H9 (cell line): Measurements from ENCODE around the gene C17orf75. TPM values are rescaled to one million over a fixed set of nuclear protein-coding genes. Genes with fewer than 3 reads are reported as not detected.
A peak's percentile ranks its signal among the peaks of the same experiment; 100 is the strongest.

Experiments
- DNase-seq: peaks from one replicate; pipeline ENCODE4 v3.0.0-alpha.2; 2017
- H2AFZ ChIP-seq: one replicate; pipeline ENCODE4 v1.6.1; 2013; ENCODE audit warnings: mild to moderate bottlenecking, low read length, control low read depth, moderate library complexity
- H2AK5ac ChIP-seq: 2 replicates; pipeline ENCODE4 v1.6.1; 2013; ENCODE audit warnings: low read length, control low read depth, mixed read lengths; ENCODE audit not compliant: insufficient read length
- H2BK120ac ChIP-seq: one replicate; pipeline ENCODE4 v1.6.1; 2013; ENCODE audit warnings: low read depth, mild to moderate bottlenecking, low read length, control low read depth, inconsistent platforms; ENCODE audit not compliant: poor library complexity, severe bottlenecking
- H2BK12ac ChIP-seq: 2 replicates; pipeline ENCODE4 v1.6.1; 2013; ENCODE audit warnings: low read length, control low read depth, mixed read lengths, low read depth; ENCODE audit not compliant: insufficient read length
- H2BK15ac ChIP-seq: 2 replicates; pipeline ENCODE4 v1.6.1; 2013; ENCODE audit warnings: low read depth, low read length, control low read depth
- H2BK20ac ChIP-seq: one replicate; pipeline ENCODE4 v1.6.1; 2013; ENCODE audit warnings: low read depth, mild to moderate bottlenecking, low read length, control low read depth, inconsistent platforms; ENCODE audit not compliant: poor library complexity, severe bottlenecking
- H2BK5ac ChIP-seq: 2 replicates; pipeline ENCODE4 v1.6.1; 2013; ENCODE audit warnings: low read length, control low read depth, mixed read lengths; ENCODE audit not compliant: insufficient read length
- H3K14ac ChIP-seq: 2 replicates; pipeline ENCODE4 v1.6.1; 2013; ENCODE audit warnings: low read length, control low read depth; ENCODE audit not compliant: insufficient read depth
- H3K18ac ChIP-seq: 2 replicates; pipeline ENCODE4 v1.6.1; 2013; ENCODE audit warnings: low read depth, mild to moderate bottlenecking, mixed read lengths, low read length, control low read depth; ENCODE audit not compliant: insufficient read length
- H3K23ac ChIP-seq: 2 replicates; pipeline ENCODE4 v1.6.1; 2013; ENCODE audit warnings: low read length, control low read depth, mixed read lengths, low read depth; ENCODE audit not compliant: insufficient read length
- H3K23me2 ChIP-seq: 2 replicates; pipeline ENCODE4 v1.6.1; 2013; ENCODE audit warnings: low read depth, mild to moderate bottlenecking, mixed read lengths, low read length, control low read depth; ENCODE audit not compliant: insufficient read length, poor library complexity, severe bottlenecking
- H3K27ac ChIP-seq: 2 replicates; pipeline ENCODE4 v1.5.1; 2013; ENCODE audit warnings: low read length, control low read depth, mixed read lengths, low read depth; ENCODE audit not compliant: insufficient read length
- H3K27me3 ChIP-seq: 2 replicates; pipeline ENCODE4 v1.6.1; 2013; ENCODE audit warnings: low read length, control low read depth, inconsistent platforms; ENCODE audit not compliant: insufficient read depth
- H3K4ac ChIP-seq: 2 replicates; pipeline ENCODE4 v1.6.1; 2013; ENCODE audit warnings: low read depth, mild to moderate bottlenecking, control low read depth, inconsistent platforms, low read length, moderate library complexity
- H3K4me1 ChIP-seq: 2 replicates; pipeline ENCODE4 v1.6.1; 2013; ENCODE audit warnings: low read length, control low read depth, inconsistent platforms; ENCODE audit not compliant: insufficient read depth
- H3K4me2 ChIP-seq: 2 replicates; pipeline ENCODE4 v1.6.1; 2013; ENCODE audit warnings: low read length, control low read depth, mixed read lengths; ENCODE audit not compliant: insufficient read length, insufficient read depth
- H3K56ac ChIP-seq: 2 replicates; pipeline ENCODE4 v1.6.1; 2013; ENCODE audit warnings: low read depth, mild to moderate bottlenecking, mixed read lengths, low read length, control low read depth; ENCODE audit not compliant: insufficient read length
- H3K79me1 ChIP-seq: 2 replicates; pipeline ENCODE4 v1.6.1; 2013; ENCODE audit warnings: low read depth, mild to moderate bottlenecking, moderate library complexity, low read length, control low read depth, inconsistent platforms; ENCODE audit not compliant: insufficient read depth, poor library complexity, severe bottlenecking
- H3K79me2 ChIP-seq: 2 replicates; pipeline ENCODE4 v1.6.1; 2013; ENCODE audit warnings: low read length, control low read depth, inconsistent platforms; ENCODE audit not compliant: insufficient read depth
- H3K9ac ChIP-seq: 2 replicates; pipeline ENCODE4 v1.6.1; 2013; ENCODE audit warnings: low read length, control low read depth, mixed read lengths; ENCODE audit not compliant: insufficient read length; ENCODE audit errors: extremely low read depth
- H3K9me3 ChIP-seq: one replicate; pipeline ENCODE4 v1.6.1; 2013; ENCODE audit warnings: low read depth, low read length, inconsistent platforms; ENCODE audit not compliant: control insufficient read depth
- H3T11ph ChIP-seq: one replicate; pipeline ENCODE4 v1.6.1; 2013; ENCODE audit warnings: mild to moderate bottlenecking, low read length, control low read depth, inconsistent platforms
- H4K20me1 ChIP-seq: one replicate; pipeline ENCODE4 v1.6.1; 2013; ENCODE audit not compliant: control insufficient read depth, insufficient read length, insufficient read depth
- H4K5ac ChIP-seq: 2 replicates; pipeline ENCODE4 v1.6.1; 2013; ENCODE audit warnings: low read depth, mild to moderate bottlenecking, mixed read lengths, low read length, control low read depth; ENCODE audit not compliant: insufficient read length
- H4K8ac ChIP-seq: replicated peaks from 2 replicates; pipeline ENCODE4 v1.6.1; 2013; ENCODE audit warnings: low read length, control low read depth, mixed read lengths, low read depth; ENCODE audit not compliant: insufficient read length
- H4K91ac ChIP-seq: 2 replicates; pipeline ENCODE4 v1.6.1; 2013; ENCODE audit warnings: low read depth, mild to moderate bottlenecking, moderate library complexity, mixed read lengths, low read length, control low read depth; ENCODE audit not compliant: insufficient read length
- H3K27ac Mint-ChIP-seq, 3 experiments: 2 replicates in 2 of 3; 3 replicates in 1 of 3; pipeline ENCODE4 v1.8.0; 2020 to 2021; ENCODE audit warnings: mixed read lengths in 3 of 3, mild to moderate bottlenecking in 1 of 3, moderate library complexity in 1 of 3
- H3K27me3 Mint-ChIP-seq: 2 replicates; pipeline ENCODE4 v1.8.0; 2021; ENCODE audit warnings: low read depth, mild to moderate bottlenecking, moderate library complexity, mixed read lengths
- H3K36me3 Mint-ChIP-seq, 3 experiments: 2 replicates in 2 of 3; 3 replicates in 1 of 3; pipeline ENCODE4 v1.8.0; 2020 to 2021; ENCODE audit warnings: low read depth in 3 of 3, mixed read lengths in 3 of 3; ENCODE audit not compliant: insufficient read depth in 1 of 3
- H3K4me1 Mint-ChIP-seq, 2 experiments: 2 replicates each; pipeline ENCODE4 v1.8.0; 2020; ENCODE audit warnings: mixed read lengths in 2 of 2
- H3K4me3 Mint-ChIP-seq, 2 experiments: 2 replicates in 1 of 2; 3 replicates in 1 of 2; pipeline ENCODE4 v1.8.0; 2020 to 2021; ENCODE audit warnings: mild to moderate bottlenecking in 2 of 2, mixed read lengths in 2 of 2, moderate library complexity in 1 of 2
- H3K9me3 Mint-ChIP-seq, 2 experiments: 2 replicates in 1 of 2; 3 replicates in 1 of 2; pipeline ENCODE4 v1.8.0; 2020; ENCODE audit warnings: mild to moderate bottlenecking in 2 of 2, mixed read lengths in 2 of 2, moderate library complexity in 1 of 2
- CTCF ChIP-seq: fragments of 200-600 bp; sonication (generic); conservative IDR thresholded peaks from 3 replicates; pipeline ENCODE4 v1.8.0; 2021; ENCODE audit warnings: antibody characterized with exemption, mild to moderate bottlenecking
- WGBS: extraction: QIAGEN DNeasy Blood & Tissue Kit; methylation state at CpG from one replicate; pipeline ENCODE4 v1.1.7; 2013; ENCODE audit warnings: missing lambda C conversion rate, low lambda C conversion rate, mixed read lengths; ENCODE audit not compliant: insufficient read length; ENCODE audit errors: extremely low coverage; 5-methylcytosine and 5-hydroxymethylcytosine counted together
- total RNA-seq: library from RNA; stranded (reverse); gene quantifications from 2 replicates; pipeline ENCODE4 v1.2.1, GENCODE V29; 2021

Gene C17orf75
- total RNA-seq, 1 experiment from 2014 or later: 40.4 TPM

- peaks cover 5% of the 10 kb centered on the region for H3K23me2 ChIP-seq
- H3K27ac Mint-ChIP-seq: peak overlapping the region; percentile 100
- peak overlapping the region; percentile 99 for H3K4me3 Mint-ChIP-seq
- H3K9ac ChIP-seq: peak overlapping the region; percentile 99
- no peak overlapping the region for H4K8ac ChIP-seq
- no peak overlapping the region for H2AFZ ChIP-seq
- H3K27ac ChIP-seq: peak overlapping the region; percentile 93
- H2BK5ac ChIP-seq: no peak overlapping the region
- no peak overlapping the region for H3T11ph ChIP-seq
- no peak overlapping the region for H2BK20ac ChIP-seq
- no peaks in the 10 kb centered on the region; the same call in 1 of the 2 replicates for H3K27me3 Mint-ChIP-seq
- H4K91ac ChIP-seq: no peak overlapping the region
- peak overlapping the region; percentile 85 for H3K18ac ChIP-seq
- H2BK120ac ChIP-seq: no peak overlapping the region
- H3K9me3 ChIP-seq: no peaks in the 10 kb centered on the region
- H3K4me2 ChIP-seq: peak overlapping the region; percentile 73
- H4K20me1 ChIP-seq: no peaks in the 10 kb centered on the region
- peaks cover 13 to 28% of the 10 kb centered on the region in 2 experiments for H3K4me1 Mint-ChIP-seq
- no peaks in the 10 kb centered on the region for H3K79me1 ChIP-seq
- H3K36me3 Mint-ChIP-seq: peaks cover 30 to 43% (median 42%) of the 10 kb centered on the region in 3 experiments
- H2BK12ac ChIP-seq: no peak overlapping the region
- TF ChIP-seq CTCF: no peak
- no peak overlapping the region for H3K23ac ChIP-seq
- peaks cover 2 to 6% of the 10 kb centered on the region in 2 experiments; a peak in 3 of 5 replicates for H3K9me3 Mint-ChIP-seq
- no peaks in the 10 kb centered on the region; the same call in 1 of the 2 replicates for H3K4me1 ChIP-seq
- no CpG with 5 or more reads among the region's 15 CpGs for WGBS
- peak overlapping the region; percentile 13 for H4K5ac ChIP-seq
- H2AK5ac ChIP-seq: no peak overlapping the region
- peak overlapping the region; percentile 80; the same call in 1 of the 2 replicates for H3K14ac ChIP-seq
- H3K27me3 ChIP-seq: no peaks in the 10 kb centered on the region
- H2BK15ac ChIP-seq: no peak overlapping the region
- H3K79me2 ChIP-seq: peaks cover 38% of the 10 kb centered on the region
- no peak overlapping the region for H3K4ac ChIP-seq
- DNase-seq: no peak
- H3K56ac ChIP-seq: no peak overlapping the region
These were observed 7.5 kb upstream of the C17orf75 start for GRCh38 chr17:32349503-32349853.
